Activated CD8-positive, alpha-beta memory T cell treated with anti-CD3 and anti-CD28 coated beads for 1 hour (primary cell): ENCODE measurements around the gene SLC17A1.

Experiments used
- DNase-seq, 2 donors: peaks; one replicate each; pipeline ENCODE4 v3.0.0-alpha.2; 2020; ENCODE audit warnings: low read depth in 1 of 2; ENCODE audit errors: extremely low read depth in 1 of 2

Gene SLC17A1

GRCh38 chr6:25831532-25832306 is at the start of gene SLC17A1:
Gene SLC17A1, minus strand, starts transcription at chr6:25832052. Its CDS starts 1,495 bp downstream, at chr6:25830557.
- DNase-seq = no peak

GRCh38 chr6:25880601-25881000 is 48.7 kb upstream of the SLC17A1 start:
- no peak for DNase-seq

- DNase-seq = no peak
These were observed 47.0 kb upstream of the SLC17A1 start for GRCh38 chr6:25878721-25879322.

GRCh38 chr6:25875926-25876602 is 44.2 kb upstream of the SLC17A1 start:
- no peak for DNase-seq

- DNase-seq = no peak
These were observed 43.7 kb upstream of the SLC17A1 start for GRCh38 chr6:25875563-25875905.

GRCh38 chr6:25874822-25875562 is 43.1 kb upstream of the SLC17A1 start:
- DNase-seq = no peak

GRCh38 chr6:25874118-25874517 is 42.3 kb upstream of the SLC17A1 start, which contains the start of gene SLC17A3:
Gene SLC17A3, minus strand, starts transcription at chr6:25874243. Its CDS starts 5,856 bp downstream, at chr6:25868387.
- DNase-seq = no peak

- DNase-seq = no peak
These were observed 41.0 kb upstream of the SLC17A1 start for GRCh38 chr6:25872814-25873213.

GRCh38 chr6:25869840-25870239 is 38.0 kb upstream of the SLC17A1 start:
- no peak for DNase-seq

GRCh38 chr6:25868436-25869183 is 36.8 kb upstream of the SLC17A1 start:
- DNase-seq = no peak

- no peak for DNase-seq
These were observed 34.2 kb upstream of the SLC17A1 start for GRCh38 chr6:25866011-25866410.

- DNase-seq = no peak
These were observed 31.5 kb upstream of the SLC17A1 start for GRCh38 chr6:25863360-25863759.

- no peak for DNase-seq
These were observed 30.3 kb upstream of the SLC17A1 start for GRCh38 chr6:25862199-25862598.

GRCh38 chr6:25852756-25853155 is 20.9 kb upstream of the SLC17A1 start:
- no peak for DNase-seq

GRCh38 chr6:25851961-25852360 is 20.1 kb upstream of the SLC17A1 start:
- no peak for DNase-seq

GRCh38 chr6:25844518-25844917 is 12.7 kb upstream of the SLC17A1 start:
- DNase-seq = no peak

GRCh38 chr6:25842526-25842925 is 10.7 kb upstream of the SLC17A1 start:
- no peak for DNase-seq

- no peak for DNase-seq
These were observed 3.8 kb upstream of the SLC17A1 start for GRCh38 chr6:25835442-25836283.

GRCh38 chr6:25834950-25835349 is 3.1 kb upstream of the SLC17A1 start:
- DNase-seq = no peak

GRCh38 chr6:25833136-25833535 is 1.3 kb upstream of the SLC17A1 start:
- DNase-seq = no peak
